GM12801 (cell line): Measurements from ENCODE around the gene ZFP57.

Experiments used
- CTCF ChIP-seq: IDR thresholded peaks from one replicate; pipeline ENCODE4 v1.5.1; 2011; ENCODE audit warnings: control low read depth; ENCODE audit not compliant: insufficient read length; ENCODE audit errors: extremely low read depth

ZFP57 gene

GRCh38 chr6:29649701-29650673 lies 31.0 kb downstream of the ZFP57 start:
- no peak for TF ChIP-seq CTCF

- TF ChIP-seq CTCF = no peak
Measured at GRCh38 chr6:29647927-29648642, 32.9 kb downstream of the ZFP57 start.

GRCh38 chr6:29641430-29642148 lies 39.4 kb downstream of the ZFP57 start:
- TF ChIP-seq CTCF = no peak

- TF ChIP-seq CTCF = no peak
Measured at GRCh38 chr6:29637247-29637646, 43.7 kb downstream of the ZFP57 start.

- no peak for TF ChIP-seq CTCF
Measured at GRCh38 chr6:29633534-29633905, 47.4 kb downstream of the ZFP57 start.

GRCh38 chr6:29632789-29633533 lies 48.0 kb downstream of the ZFP57 start, which contains the start of gene GABBR1:
TSS of gene GABBR1 (minus strand) at chr6:29633183. CDS start at chr6:29632385, 798 bp downstream.
- TF ChIP-seq CTCF = no peak
